B cell (primary cell): ENCODE measurements around the gene DMAC2.

Experiments used
- EZH2 ChIP-seq: IDR thresholded peaks from 2 replicates; pipeline ENCODE4 v1.6.1; 2012; ENCODE audit warnings: borderline replicate concordance, low read depth, mild to moderate bottlenecking, moderate library complexity, low read length; ENCODE audit not compliant: insufficient read depth, poor library complexity, severe bottlenecking
- TF ChIP-seq, protein P1 (sequence below): fragments of 200-600 bp; IDR thresholded peaks from one replicate; pipeline ENCODE4 v1.8.0; 2022; ENCODE audit warnings: antibody characterized with exemption, mild to moderate bottlenecking

DNA sequence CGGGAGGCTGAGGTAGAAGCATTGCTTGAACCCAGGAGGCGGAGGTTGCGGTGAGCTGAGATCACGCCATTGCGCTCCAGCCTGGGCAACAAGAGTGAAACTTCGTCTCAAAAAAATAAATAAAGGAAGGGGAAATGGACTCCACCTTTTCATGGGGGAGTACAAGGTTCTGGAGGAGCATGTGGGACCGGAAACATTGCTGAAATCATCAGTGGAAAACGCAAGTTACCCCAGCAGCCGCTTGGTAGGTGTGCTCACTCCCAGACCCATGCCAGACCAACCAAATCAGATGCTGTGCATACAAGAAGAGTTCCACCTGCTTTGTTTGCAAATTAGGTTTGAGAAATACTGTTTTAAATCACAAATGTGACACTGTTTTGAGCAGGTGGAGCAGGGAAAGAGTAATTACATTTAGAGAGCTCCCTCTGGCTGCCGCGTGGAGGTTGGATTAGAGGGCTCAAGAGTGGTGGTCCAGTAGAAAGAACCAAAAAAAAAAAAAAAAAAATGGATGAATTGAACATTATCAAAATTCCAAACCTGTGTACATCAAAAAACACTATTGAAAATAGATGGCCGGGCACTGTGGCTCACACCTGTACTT, 8.1 kb upstream of the DMAC2 start:
- TF ChIP-seq, protein P1, sequence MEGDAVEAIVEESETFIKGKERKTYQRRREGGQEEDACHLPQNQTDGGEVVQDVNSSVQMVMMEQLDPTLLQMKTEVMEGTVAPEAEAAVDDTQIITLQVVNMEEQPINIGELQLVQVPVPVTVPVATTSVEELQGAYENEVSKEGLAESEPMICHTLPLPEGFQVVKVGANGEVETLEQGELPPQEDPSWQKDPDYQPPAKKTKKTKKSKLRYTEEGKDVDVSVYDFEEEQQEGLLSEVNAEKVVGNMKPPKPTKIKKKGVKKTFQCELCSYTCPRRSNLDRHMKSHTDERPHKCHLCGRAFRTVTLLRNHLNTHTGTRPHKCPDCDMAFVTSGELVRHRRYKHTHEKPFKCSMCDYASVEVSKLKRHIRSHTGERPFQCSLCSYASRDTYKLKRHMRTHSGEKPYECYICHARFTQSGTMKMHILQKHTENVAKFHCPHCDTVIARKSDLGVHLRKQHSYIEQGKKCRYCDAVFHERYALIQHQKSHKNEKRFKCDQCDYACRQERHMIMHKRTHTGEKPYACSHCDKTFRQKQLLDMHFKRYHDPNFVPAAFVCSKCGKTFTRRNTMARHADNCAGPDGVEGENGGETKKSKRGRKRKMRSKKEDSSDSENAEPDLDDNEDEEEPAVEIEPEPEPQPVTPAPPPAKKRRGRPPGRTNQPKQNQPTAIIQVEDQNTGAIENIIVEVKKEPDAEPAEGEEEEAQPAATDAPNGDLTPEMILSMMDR = no peak
- TF ChIP-seq EZH2 = no peak
